Activated T-cell treated with anti-CD3 and anti-CD28 coated beads for 48 hours (primary cell): Measurements from ENCODE around the gene TBX2.

Experiments used
- DNase-seq: peaks from one replicate; pipeline ENCODE4 v3.0.0-alpha.2; 2020; ENCODE audit warnings: low read depth

The TBX2 gene

DNA sequence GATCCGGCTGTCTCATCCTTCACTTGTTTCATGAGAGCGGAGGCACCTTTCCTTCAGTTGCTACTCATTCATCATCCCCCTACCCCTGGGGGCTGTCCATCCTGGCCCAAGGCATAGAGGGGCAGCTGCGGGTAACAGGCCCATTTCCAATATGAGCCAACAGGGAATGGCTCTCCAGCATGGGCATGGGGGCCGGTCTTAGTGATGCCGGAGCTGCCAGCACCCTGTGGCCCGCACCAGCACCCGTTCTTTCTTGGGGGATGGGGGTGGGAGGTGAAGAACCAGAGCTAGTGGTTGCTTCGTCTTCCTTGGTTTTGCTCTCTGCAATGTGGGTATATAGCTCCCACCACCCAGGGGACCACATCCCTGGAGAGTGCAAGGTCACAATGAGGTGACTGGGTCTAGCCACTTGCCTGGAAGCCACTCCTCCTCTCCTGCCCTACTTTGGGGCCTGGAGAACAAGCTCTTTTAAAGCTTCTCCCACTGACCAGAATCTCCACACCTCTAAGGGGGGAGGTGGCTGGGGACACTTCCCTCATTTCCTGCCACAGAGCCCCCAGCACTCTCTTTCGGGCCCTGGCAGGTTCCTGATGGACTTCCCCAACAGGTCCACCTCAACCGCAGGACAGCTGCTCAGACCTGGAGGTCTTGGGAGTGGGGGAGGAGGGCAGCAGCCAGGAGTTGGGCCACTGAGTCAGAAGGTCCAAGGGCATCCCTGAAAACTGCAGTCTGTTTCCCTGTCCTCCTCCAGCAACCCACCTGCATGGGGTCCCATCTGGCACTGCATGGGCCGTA is 11.9 kb upstream of the TBX2 start:
- no peak for DNase-seq

DNA sequence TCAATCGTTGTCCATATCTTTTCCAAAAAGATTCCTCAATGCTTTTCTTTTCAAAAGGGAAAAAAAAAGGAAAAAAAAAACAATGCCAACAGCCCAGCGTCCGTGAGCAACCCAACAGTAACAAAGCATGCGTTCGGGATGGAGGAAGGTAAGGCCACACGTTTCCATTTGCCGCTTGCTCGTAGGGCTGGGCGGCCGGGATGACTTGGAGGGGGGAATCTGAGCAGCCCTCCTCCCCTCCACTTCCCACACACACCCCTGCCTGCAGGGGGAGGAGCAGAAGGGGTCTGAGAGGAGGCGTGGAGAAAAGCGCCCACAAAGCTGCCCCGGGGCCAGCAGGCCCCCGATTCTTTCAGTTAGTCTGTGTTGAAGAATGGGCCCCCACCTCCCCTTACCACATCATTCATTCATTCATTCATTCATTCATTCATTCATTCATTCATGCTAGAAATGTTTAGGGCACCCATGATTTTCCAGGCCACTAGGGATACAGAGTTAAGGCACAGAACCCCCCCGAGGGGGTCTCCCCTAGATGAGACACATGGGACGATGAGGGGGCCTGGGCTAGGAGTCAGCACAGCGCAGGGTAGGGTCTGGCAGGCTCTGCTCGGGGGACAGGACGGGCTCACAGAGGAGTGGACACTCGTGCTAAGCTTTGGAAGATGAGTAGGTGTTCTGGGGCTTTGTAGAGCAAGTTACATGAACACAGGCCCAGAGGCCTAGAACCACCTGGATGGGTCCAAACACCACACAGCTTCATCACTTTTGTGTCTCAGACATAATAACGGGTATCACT is 10.9 kb upstream of the TBX2 start:
- DNase-seq = no peak

DNA sequence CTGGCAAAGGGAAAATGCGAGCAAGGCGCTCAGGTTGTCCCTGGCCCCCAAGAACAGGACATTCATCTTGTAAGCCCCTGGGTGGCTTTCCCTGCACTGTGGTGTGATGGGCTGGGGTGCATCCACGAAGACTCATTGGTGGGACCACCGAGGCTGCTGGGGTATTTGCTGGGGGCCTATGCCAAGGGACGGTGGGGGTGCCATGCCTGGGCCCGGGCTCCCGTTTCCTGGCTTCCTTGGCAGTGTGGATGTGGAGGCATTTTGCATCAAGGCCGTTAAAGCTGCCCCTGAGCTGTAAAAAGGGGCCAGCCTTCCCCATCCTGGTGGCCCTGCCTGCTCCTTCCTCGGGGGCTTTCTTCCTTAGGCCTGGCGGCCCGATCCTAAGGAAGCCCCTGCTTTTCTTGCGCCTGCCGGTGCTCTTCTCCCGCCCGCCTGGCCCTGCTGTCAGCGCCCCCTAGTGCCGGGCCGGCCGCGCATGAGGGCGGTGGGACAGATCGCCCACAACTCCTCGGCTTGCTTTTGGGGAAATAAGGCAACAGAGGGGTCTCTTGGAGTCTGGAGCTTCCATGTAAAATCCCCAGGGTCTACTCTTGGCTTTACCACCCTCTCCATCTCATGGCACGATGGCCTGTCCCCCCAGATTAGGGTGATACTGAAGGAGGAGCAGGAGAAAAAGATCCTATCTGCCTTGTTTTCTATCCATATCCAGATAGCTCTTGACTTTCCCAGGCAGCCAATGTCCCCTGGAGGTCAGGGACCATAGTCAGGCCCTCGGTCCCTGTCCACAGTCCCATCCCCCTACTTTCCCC is 9.8 kb upstream of the TBX2 start:
- peak; percentile 59 for DNase-seq

- no peak for DNase-seq
These were observed 9.2 kb upstream of the TBX2 start for GRCh38 chr17:61390479-61390791.

DNA sequence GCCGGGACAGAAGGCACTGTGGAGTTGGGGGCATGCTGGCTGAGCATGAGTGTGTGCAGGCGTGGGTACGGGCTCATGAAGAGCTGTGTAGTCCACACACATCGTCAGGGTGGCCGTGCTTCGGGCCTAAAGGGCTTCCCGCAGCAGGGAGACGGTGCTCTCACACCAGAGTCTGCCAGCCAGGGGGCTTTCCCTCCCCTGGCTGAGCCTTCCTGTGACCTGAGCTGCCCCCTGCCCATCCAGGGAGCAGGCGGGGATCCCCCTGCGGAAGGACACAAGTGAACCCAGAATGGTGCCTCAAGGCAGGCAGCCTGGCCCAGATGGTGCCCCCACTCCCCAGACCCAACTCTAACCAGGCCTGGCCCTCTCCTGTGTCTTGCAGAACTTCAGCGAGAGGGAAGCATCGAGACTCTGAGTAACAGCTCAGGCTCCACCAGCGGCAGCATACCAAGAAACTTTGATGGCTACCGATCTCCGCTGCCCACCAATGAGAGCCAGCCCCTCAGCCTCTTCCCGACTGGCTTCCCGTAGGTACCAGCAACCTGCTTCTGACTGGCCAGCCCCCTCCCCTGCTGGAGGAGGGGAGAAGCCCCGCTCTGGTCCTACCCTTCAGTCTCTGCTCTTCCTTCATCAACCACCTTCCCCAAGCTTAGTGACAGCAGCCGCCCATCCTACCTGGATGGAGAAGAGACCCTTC is 7.9 kb upstream of the TBX2 start:
- no peak for DNase-seq

DNA sequence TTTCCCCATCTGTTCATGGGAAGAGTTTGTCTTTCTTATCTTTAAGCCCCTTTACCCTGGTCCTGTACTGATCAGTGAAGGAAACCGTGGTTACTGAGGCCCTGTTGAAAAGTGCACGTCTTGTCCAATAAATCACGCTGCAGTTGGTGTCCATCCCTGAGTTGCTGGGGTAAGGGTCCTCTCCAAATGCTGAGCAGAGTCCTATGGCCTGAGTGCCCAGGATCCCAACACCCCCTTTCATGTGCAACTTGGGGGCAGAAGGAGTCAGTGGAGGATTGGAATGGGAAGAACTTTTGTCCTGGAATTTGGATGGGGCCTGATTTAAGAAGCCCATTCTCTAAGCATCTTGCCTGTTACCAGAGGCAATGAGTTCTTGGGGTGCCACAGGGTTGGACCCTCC is 7.0 kb upstream of the TBX2 start:
- DNase-seq = no peak

- no peak for DNase-seq
These were observed 6.1 kb upstream of the TBX2 start for GRCh38 chr17:61393550-61393903.

DNA sequence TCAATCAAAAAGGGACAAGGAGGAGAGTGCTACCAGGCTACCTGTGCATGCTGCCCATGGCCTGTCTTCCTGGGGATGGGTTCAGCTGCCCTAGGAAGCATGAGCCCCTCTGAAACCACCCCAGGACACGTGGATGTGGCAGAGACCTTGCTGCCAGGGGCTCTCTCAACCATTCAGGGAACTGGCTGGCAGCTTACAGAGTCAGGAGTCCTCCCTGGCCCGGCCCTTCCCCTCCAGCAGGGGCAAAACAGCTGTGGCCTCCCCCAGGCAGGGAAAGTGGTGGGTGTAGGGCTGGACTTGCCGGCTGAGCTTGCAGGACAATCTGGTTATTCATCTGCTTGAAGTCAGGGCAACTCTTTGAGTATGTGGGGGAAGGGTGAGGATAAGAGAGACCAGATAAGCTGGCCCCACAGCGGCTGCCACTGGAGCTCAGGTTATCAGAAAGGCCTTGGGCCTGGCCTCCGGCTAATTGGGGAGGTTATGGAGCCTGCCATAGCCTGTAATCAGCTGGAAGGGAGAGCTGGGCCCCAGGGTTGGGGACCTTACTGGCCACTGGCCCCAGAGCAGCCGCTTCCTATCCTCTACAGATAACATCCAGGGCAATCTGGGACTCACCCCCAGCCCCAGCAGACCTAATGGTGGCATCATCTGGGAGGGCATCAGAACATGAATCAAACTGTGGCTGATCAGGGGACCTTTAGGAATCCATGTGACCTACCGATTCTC is 5.6 kb upstream of the TBX2 start:
- DNase-seq = no peak

DNA sequence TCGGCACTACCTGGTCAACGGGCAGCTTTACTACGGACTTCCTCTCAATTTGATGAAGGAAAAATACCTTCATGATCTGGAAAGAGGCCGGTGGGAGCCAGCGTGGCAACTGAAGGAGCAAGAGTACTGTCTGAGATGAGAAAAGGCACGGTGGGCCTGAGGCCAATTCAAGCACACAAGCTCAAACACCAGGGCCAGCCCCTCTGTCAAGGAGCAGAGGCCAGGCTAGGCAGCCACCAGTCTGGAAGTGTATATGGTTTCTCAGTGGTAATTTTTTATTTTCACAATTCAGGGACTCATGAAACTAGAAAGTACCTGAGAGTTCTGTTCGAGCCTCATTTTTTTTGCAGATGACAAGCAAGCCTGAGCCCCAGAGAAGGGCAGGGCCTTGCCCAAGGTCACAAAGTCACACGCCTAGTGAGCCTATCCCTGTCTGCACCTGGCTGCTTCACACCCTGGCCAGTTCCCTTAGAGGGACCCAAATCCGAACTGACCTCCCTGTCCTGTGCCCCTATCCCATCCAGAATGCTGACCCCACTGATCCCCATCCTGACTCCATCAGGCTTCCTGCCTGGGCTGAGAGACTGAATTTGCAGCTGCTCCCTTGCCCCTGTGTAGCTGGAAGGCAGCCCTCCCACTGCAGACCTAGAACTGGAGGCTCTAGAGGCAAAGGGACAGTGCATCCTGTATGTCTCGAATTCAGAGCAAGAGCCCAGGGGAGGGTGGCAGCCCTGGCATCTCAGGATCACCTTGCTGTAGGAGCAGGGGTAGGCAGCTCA is 4.8 kb upstream of the TBX2 start:
- DNase-seq = no peak

GRCh38 chr17:61395409-61395982 is 4.1 kb upstream of the TBX2 start:
- DNase-seq = no peak

DNA sequence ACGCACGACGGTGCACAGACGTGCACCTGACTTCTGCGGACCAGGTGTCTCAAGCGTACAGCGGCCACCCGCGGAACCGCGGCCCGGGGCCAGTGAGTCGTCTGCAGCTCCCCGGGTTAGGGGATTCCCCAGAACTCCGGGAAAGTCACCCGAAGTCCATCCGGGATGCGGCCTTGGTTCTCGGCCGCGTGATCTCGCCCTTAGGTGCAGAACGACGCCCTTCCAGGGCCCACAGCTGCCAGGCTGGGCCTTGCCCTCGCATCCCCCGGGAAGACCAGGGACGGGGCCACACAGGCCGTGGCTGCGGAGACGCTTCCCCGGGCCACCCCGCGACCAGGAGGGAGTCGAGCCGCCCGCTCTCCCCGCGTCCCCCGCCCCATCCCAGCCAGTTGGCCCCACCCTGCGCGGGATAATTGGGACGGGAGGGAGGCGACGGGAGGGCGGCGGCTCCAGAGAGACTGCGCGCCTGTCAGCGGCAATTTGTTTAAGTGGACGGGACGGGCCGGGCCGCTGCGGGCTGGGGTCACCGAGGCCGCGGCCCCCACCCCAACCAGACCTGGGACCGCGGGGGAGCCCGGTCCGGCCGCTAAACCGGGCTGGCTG is 3.6 kb upstream of the TBX2 start:
- no peak for DNase-seq

- no peak for DNase-seq
These were observed 3.0 kb upstream of the TBX2 start for GRCh38 chr17:61396586-61397085.

GRCh38 chr17:61397086-61397842 is 2.4 kb upstream of the TBX2 start:
- DNase-seq = no peak

GRCh38 chr17:61398721-61399130 is 917 bp upstream of the TBX2 start:
- DNase-seq = no peak

GRCh38 chr17:61400066-61400716 is 548 bp downstream of the TBX2 start:
- no peak for DNase-seq

DNA sequence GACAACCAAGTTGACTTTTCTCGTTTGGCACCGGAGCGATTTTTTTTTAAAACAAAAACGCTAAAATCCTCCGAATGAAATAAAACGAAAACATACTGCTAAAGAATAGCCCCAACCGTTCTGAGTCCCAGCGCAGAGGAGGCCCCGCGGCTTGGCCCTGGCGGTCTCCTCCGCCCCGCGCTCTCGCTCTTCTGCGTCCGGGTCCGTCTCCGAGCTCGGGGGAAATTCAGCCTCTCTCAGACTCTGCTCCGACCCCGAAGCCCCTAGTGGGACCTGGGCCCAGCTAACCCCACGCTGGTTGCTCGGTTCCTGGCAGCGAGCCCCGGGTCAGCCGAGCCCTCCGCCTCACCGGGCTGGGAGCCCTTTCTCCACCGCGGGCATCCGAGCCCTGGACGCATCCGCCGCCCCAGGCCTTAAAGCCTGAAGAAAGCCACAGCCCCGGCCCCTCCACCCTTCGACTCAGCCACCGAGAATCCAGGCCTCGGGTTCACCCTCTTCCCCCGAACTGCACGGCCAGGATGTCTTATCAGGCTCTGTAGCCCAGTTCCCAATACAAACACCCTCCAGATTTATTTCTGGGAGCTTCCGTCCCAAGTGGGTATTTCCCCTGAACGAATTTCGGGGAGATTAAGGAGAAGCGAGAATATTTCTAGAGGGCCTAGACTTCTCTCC is 1.2 kb downstream of the TBX2 start:
- DNase-seq = no peak

- no peak for DNase-seq
These were observed 1.9 kb downstream of the TBX2 start for GRCh38 chr17:61401389-61402072.
